Hepatocyte (in vitro differentiated cells): ENCODE data around the gene PAN3. TPM values are rescaled to one million over a fixed set of nuclear protein-coding genes. Genes with fewer than 3 reads are reported as not detected.

Experiments used
- DNase-seq: peaks from one replicate; pipeline ENCODE4 v3.0.0-alpha.2; 2016; ENCODE audit warnings: low spot score
- H2AFZ ChIP-seq: fragments of 200-600 bp; sonication (generic); 2 replicates; pipeline ENCODE4 v1.6.0; 2016; ENCODE audit warnings: antibody characterized with exemption, mild to moderate bottlenecking
- H3K27ac ChIP-seq: fragments of 200-600 bp; sonication (generic); 2 replicates; pipeline ENCODE4 v1.5.1; 2016; ENCODE audit warnings: mild to moderate bottlenecking
- H3K27me3 ChIP-seq: fragments of 200-600 bp; sonication (generic); 2 replicates; pipeline ENCODE4 v1.6.1; 2016
- H3K36me3 ChIP-seq: fragments of 200-600 bp; sonication (generic); replicated peaks from 2 replicates; pipeline ENCODE4 v1.5.1; 2016; ENCODE audit warnings: low read depth; ENCODE audit not compliant: insufficient read depth
- H3K4me1 ChIP-seq: fragments of 200-600 bp; sonication (generic); 2 replicates; pipeline ENCODE4 v1.5.1; 2016; ENCODE audit warnings: mild to moderate bottlenecking, moderate library complexity; ENCODE audit not compliant: insufficient read depth
- H3K4me2 ChIP-seq: fragments of 200-600 bp; sonication (generic); 2 replicates; pipeline ENCODE4 v1.6.0; 2016
- H3K4me3 ChIP-seq: fragments of 200-600 bp; sonication (generic); 2 replicates; pipeline ENCODE4 v1.5.1; 2016; ENCODE audit warnings: mild to moderate bottlenecking
- H3K79me2 ChIP-seq: fragments of 200-600 bp; sonication (generic); 2 replicates; pipeline ENCODE4 v1.6.0; 2017; ENCODE audit warnings: mild to moderate bottlenecking
- H3K9me2 ChIP-seq: fragments of 200-600 bp; sonication (generic); replicated peaks from 2 replicates; pipeline ENCODE4 v1.6.0; 2017; ENCODE audit warnings: mild to moderate bottlenecking; ENCODE audit not compliant: insufficient read depth
- H3K9me3 ChIP-seq: fragments of 200-600 bp; sonication (generic); 2 replicates; pipeline ENCODE4 v1.5.1; 2016; ENCODE audit warnings: low read depth, mild to moderate bottlenecking
- H4K20me1 ChIP-seq: fragments of 200-600 bp; sonication (generic); 2 replicates; pipeline ENCODE4 v1.6.0; 2016; ENCODE audit warnings: mild to moderate bottlenecking; ENCODE audit not compliant: insufficient read depth, poor library complexity, severe bottlenecking
- CTCF ChIP-seq: fragments of 200-600 bp; sonication (generic); IDR thresholded peaks from 2 replicates; pipeline ENCODE4 v1.5.1; 2016; ENCODE audit warnings: antibody characterized with exemption, mild to moderate bottlenecking; ENCODE audit not compliant: poor library complexity
- EZH2 ChIP-seq: fragments of 200-600 bp; sonication (generic); IDR thresholded peaks from 2 replicates; pipeline ENCODE4 v1.6.1; 2016; ENCODE audit warnings: antibody characterized with exemption, mild to moderate bottlenecking, borderline replicate concordance
- EZH2phosphoT487 ChIP-seq: fragments of 200-600 bp; sonication (generic); IDR thresholded peaks from one replicate; pipeline ENCODE4 v1.6.1; 2018; ENCODE audit warnings: antibody characterized with exemption, mild to moderate bottlenecking, low read depth, moderate library complexity; ENCODE audit not compliant: unreplicated experiment, severe bottlenecking
- WGBS: methylation state at CpG from one replicate; pipeline ENCODE4 v1.1.6; 2016; ENCODE audit warnings: low lambda C conversion rate; ENCODE audit errors: missing lambda C conversion rate; 5-methylcytosine and 5-hydroxymethylcytosine counted together
- polyA plus RNA-seq: library from polyadenylated mRNA; unstranded; fragments of >200 nt; fragmentation: Nextera tagmentation; extraction: Ambion mirVana; gene quantifications from 2 replicates; pipeline ENCODE4 v1.2.1, GENCODE V29; 2016
- total RNA-seq: library from RNA; depleted of rRNA; stranded (reverse); fragments of >200 nt; gene quantifications from 2 replicates; pipeline ENCODE4 v1.2.3, GENCODE V29; 2014

Gene PAN3
- total and polyA plus RNA-seq, 2 experiments from 2014 or later, result 6.9 to 29.8 TPM

- Histone ChIP-seq H3K4me3 (no peak overlapping the region), H4K20me1 (peaks cover 12% of the 10 kb centered on the region), H3K27ac (no peak overlapping the region), H3K27me3 (no peaks in the 10 kb centered on the region), H3K4me1 (no peaks in the 10 kb centered on the region), H3K9me3 (no peaks in the 10 kb centered on the region), H3K36me3 (no peaks in the 10 kb centered on the region), H3K4me2 (no peak overlapping the region), H3K9me2 (no peaks in the 10 kb centered on the region), H3K79me2 (peaks cover 42% of the 10 kb centered on the region), H2AFZ (no peak overlapping the region)
- no peak for DNase-seq
- no peak for TF ChIP-seq EZH2phosphoT487
These were observed 39.0 kb downstream of the PAN3 start for GRCh38 chr13:28177327-28177726.

- DNase-seq, result no peak
These were observed 39.5 kb downstream of the PAN3 start for GRCh38 chr13:28177877-28178276.

GRCh38 chr13:28179974-28180373 is 41.6 kb downstream of the PAN3 start:
- no peaks in the 10 kb centered on the region for H3K9me2 ChIP-seq
- H3K79me2 ChIP-seq, result peaks cover 25% of the 10 kb centered on the region
- H3K36me3 ChIP-seq, result no peaks in the 10 kb centered on the region
- H3K4me1 ChIP-seq, result no peaks in the 10 kb centered on the region
- H3K27me3 ChIP-seq, result no peaks in the 10 kb centered on the region
- H3K27ac ChIP-seq, result no peak overlapping the region
- H3K4me3 ChIP-seq, result no peak overlapping the region
- peaks cover 4% of the 10 kb centered on the region for H4K20me1 ChIP-seq
- no peak overlapping the region for H2AFZ ChIP-seq
- H3K4me2 ChIP-seq, result no peak overlapping the region
- DNase-seq, result no peak
- no peaks in the 10 kb centered on the region for H3K9me3 ChIP-seq
- TF ChIP-seq EZH2phosphoT487, result no peak
- no peak for TF ChIP-seq EZH2
- TF ChIP-seq CTCF, result no peak

More at GRCh38 chr13:28177877-28178276, 39.5 kb downstream of the PAN3 start:
- Histone ChIP-seq H3K79me2 (peaks cover 36% of the 10 kb centered on the region), H3K4me1 (no peaks in the 10 kb centered on the region), H3K4me2 (no peak overlapping the region), H3K4me3 (no peak overlapping the region), H2AFZ (no peak overlapping the region), H4K20me1 (peaks cover 9% of the 10 kb centered on the region), H3K9me2 (no peaks in the 10 kb centered on the region), H3K36me3 (no peaks in the 10 kb centered on the region), H3K9me3 (no peaks in the 10 kb centered on the region), H3K27ac (no peak overlapping the region), H3K27me3 (no peaks in the 10 kb centered on the region)
- 83% methylated on average over 1 of the region's 1 CpG for WGBS
- TF ChIP-seq EZH2phosphoT487 (no peak), CTCF (no peak), EZH2 (no peak)

GRCh38 chr13:28181413-28181812 is 43.1 kb downstream of the PAN3 start:
- no peaks in the 10 kb centered on the region for H3K36me3 ChIP-seq
- H3K4me3 ChIP-seq, result no peak overlapping the region
- TF ChIP-seq EZH2 (no peak), EZH2phosphoT487 (no peak), CTCF (no peak)
- H4K20me1 ChIP-seq, result peaks cover 5% of the 10 kb centered on the region
- no peak overlapping the region for H3K27ac ChIP-seq
- WGBS, result 86% methylated on average over 2 of the region's 2 CpGs
- no peaks in the 10 kb centered on the region for H3K9me3 ChIP-seq
- DNase-seq, result no peak
- H2AFZ ChIP-seq, result no peak overlapping the region
- H3K4me2 ChIP-seq, result no peak overlapping the region
- no peaks in the 10 kb centered on the region for H3K27me3 ChIP-seq
- peaks cover 19% of the 10 kb centered on the region for H3K79me2 ChIP-seq
- H3K9me2 ChIP-seq, result no peaks in the 10 kb centered on the region
- no peaks in the 10 kb centered on the region for H3K4me1 ChIP-seq
